Measurements from ENCODE around the gene TRIM15. TPM values are rescaled to one million over a fixed set of nuclear protein-coding genes. Genes with fewer than 3 reads are reported as not detected.
"Not testable (repeated sequence)": the region's sequence is repeated elsewhere in the genome, so short reads cannot be mapped to it uniquely, and the experiment has no call there.

The TRIM15 gene
- total and polyA plus RNA-seq, 2 donors from 2014 or later, result 2.2 to 7.1 TPM

- Histone ChIP-seq H3K27ac (ENCODE audit: low read depth in 2 of 2, low read length in 2 of 2) (peak overlapping the region; percentile 62 to 72), H3K36me3 (ENCODE audit: control insufficient read depth in 2 of 3, insufficient read depth in 3 of 3, low read length in 3 of 3) (peaks cover 0 to 4% (median 4%) of the 10 kb centered on the region in 3 donors), H3K9me3 (ENCODE audit: control insufficient read depth in 2 of 3, insufficient read depth in 1 of 3, low read length in 3 of 3) (no peaks in the 10 kb centered on the region), H3K4me3 (ENCODE audit: low read length in 3 of 3) (peak overlapping the region in 2 of 3 donors; percentile 66 to 67), H3K9ac (ENCODE audit: low read length in 3 of 3) (peak overlapping the region in 1 of 3 donors; percentile 63), H3K4me1 (ENCODE audit: control insufficient read depth in 2 of 3, insufficient read depth in 2 of 3, low read depth in 1 of 3, low read length in 3 of 3) (no peaks in the 10 kb centered on the region), H3K27me3 (ENCODE audit: control insufficient read depth, insufficient read depth, low read length) (peaks cover 2% of the 10 kb centered on the region)
- no peak for DNase-seq
- intact Hi-C loops (cut with DNase I), result no loop called here
- no peak for FAIRE-seq
- TF ChIP-seq CTCF (IDR thresholded peaks at IDR 0.05; ENCODE audit: borderline replicate concordance, extremely low read depth, insufficient read depth), result no peak
These were observed 740 bp downstream of the TRIM15 start for GRCh38 chr6:30163918-30164654.

GRCh38 chr6:30164714-30165113, 1.4 kb downstream of the TRIM15 start:
- Histone ChIP-seq H3K27me3 (ENCODE audit: control insufficient read depth, insufficient read depth, low read length) (peaks cover 2% of the 10 kb centered on the region), H3K9me3 (ENCODE audit: control insufficient read depth in 2 of 3, insufficient read depth in 1 of 3, low read length in 3 of 3) (no peaks in the 10 kb centered on the region), H3K36me3 (ENCODE audit: control insufficient read depth in 2 of 3, insufficient read depth in 3 of 3, low read length in 3 of 3) (peaks cover 0 to 4% (median 4%) of the 10 kb centered on the region in 3 donors), H3K9ac (ENCODE audit: low read length in 3 of 3) (no peak overlapping the region), H3K4me3 (ENCODE audit: low read length in 3 of 3) (peak overlapping the region in 2 of 3 donors; percentile 66 to 67), H3K4me1 (ENCODE audit: control insufficient read depth in 2 of 3, insufficient read depth in 2 of 3, low read depth in 1 of 3, low read length in 3 of 3) (no peaks in the 10 kb centered on the region), H3K27ac (ENCODE audit: low read depth in 2 of 2, low read length in 2 of 2) (peak overlapping the region in 1 of 2 donors; percentile 62)
- no peak for TF ChIP-seq CTCF (IDR thresholded peaks at IDR 0.05; ENCODE audit: borderline replicate concordance, extremely low read depth, insufficient read depth)
- intact Hi-C loops (cut with DNase I), result no loop called here
- no peak for DNase-seq
- FAIRE-seq, result no peak

- FAIRE-seq; H3K9ac ChIP-seq (ENCODE audit: low read length in 3 of 3); H3K9me3 ChIP-seq (ENCODE audit: control insufficient read depth in 2 of 3, insufficient read depth in 1 of 3, low read length in 3 of 3); DNase-seq; H3K4me3 ChIP-seq (ENCODE audit: low read length in 3 of 3); H3K27ac ChIP-seq (ENCODE audit: low read depth in 2 of 2, low read length in 2 of 2); intact Hi-C loops (cut with DNase I); H3K27me3 ChIP-seq (ENCODE audit: control insufficient read depth, insufficient read depth, low read length); H3K4me1 ChIP-seq (ENCODE audit: control insufficient read depth in 2 of 3, insufficient read depth in 2 of 3, low read depth in 1 of 3, low read length in 3 of 3); H3K36me3 ChIP-seq (ENCODE audit: control insufficient read depth in 2 of 3, insufficient read depth in 3 of 3, low read length in 3 of 3): not testable (repeated sequence)
These were observed 1.9 kb downstream of the TRIM15 start for GRCh38 chr6:30165238-30165637.

- intact Hi-C loops (cut with DNase I), result no loop called here
- Histone ChIP-seq H3K27ac (ENCODE audit: low read depth in 2 of 2, low read length in 2 of 2) (no peak overlapping the region), H3K27me3 (ENCODE audit: control insufficient read depth, insufficient read depth, low read length) (peaks cover 9% of the 10 kb centered on the region), H3K4me1 (ENCODE audit: control insufficient read depth in 2 of 3, insufficient read depth in 2 of 3, low read depth in 1 of 3, low read length in 3 of 3) (no peaks in the 10 kb centered on the region), H3K4me3 (ENCODE audit: low read length in 3 of 3) (no peak overlapping the region), H3K9me3 (ENCODE audit: control insufficient read depth in 2 of 3, insufficient read depth in 1 of 3, low read length in 3 of 3) (no peaks in the 10 kb centered on the region), H3K9ac (ENCODE audit: low read length in 3 of 3) (no peak overlapping the region), H3K36me3 (ENCODE audit: control insufficient read depth in 2 of 3, insufficient read depth in 3 of 3, low read length in 3 of 3) (peaks cover 0 to 4% (median 4%) of the 10 kb centered on the region in 3 donors)
- FAIRE-seq, result no peak
- TF ChIP-seq CTCF (IDR thresholded peaks at IDR 0.05; ENCODE audit: borderline replicate concordance, extremely low read depth, insufficient read depth), result no peak
- DNase-seq, result no peak
These were observed 3.8 kb downstream of the TRIM15 start for GRCh38 chr6:30167101-30167500.

Data from kidney (tissue), 14 donors.